Aorta (tissue), 5 donors: ENCODE data around the gene PACS1. TPM values are rescaled to one million over a fixed set of nuclear protein-coding genes. Genes with fewer than 3 reads are reported as not detected.

Experiments
- ATAC-seq: fragments of 200-7000 bp; cut with Tn5 transposase; one replicate; pipeline ENCODE4 v1.9.1; 2022; ENCODE audit warnings: moderate library complexity; ENCODE audit not compliant: low FRiP score
- DNase-seq, 2 donors: peaks; one replicate each; pipeline ENCODE4 v3.0.0-alpha.2; 2020
- H3K27ac ChIP-seq, 2 donors: one replicate each; pipeline ENCODE4 v1.5.1; 2013; ENCODE audit warnings: low read length in 2 of 2, mild to moderate bottlenecking in 2 of 2, moderate library complexity in 2 of 2, control low read depth in 1 of 2, inconsistent platforms in 1 of 2, low read depth in 1 of 2
- H3K27me3 ChIP-seq, 2 donors: one replicate each; pipeline ENCODE4 v1.6.1; 2013; ENCODE audit warnings: control low read depth in 1 of 2, low read length in 1 of 2, mild to moderate bottlenecking in 1 of 2, moderate library complexity in 1 of 2; ENCODE audit not compliant: insufficient read depth in 2 of 2, control insufficient read depth in 1 of 2
- H3K36me3 ChIP-seq, 2 donors: one replicate each; pipeline ENCODE4 v1.6.1; 2013; ENCODE audit warnings: control low read depth in 1 of 2, low read length in 1 of 2, mild to moderate bottlenecking in 1 of 2; ENCODE audit not compliant: insufficient read depth in 2 of 2, control insufficient read depth in 1 of 2
- H3K4me1 ChIP-seq, 2 donors: one replicate each; pipeline ENCODE4 v1.6.1; 2013; ENCODE audit warnings: low read length in 2 of 2, control low read depth in 1 of 2, mild to moderate bottlenecking in 1 of 2, moderate library complexity in 1 of 2; ENCODE audit not compliant: insufficient read depth in 2 of 2, control insufficient read depth in 1 of 2
- H3K4me3 ChIP-seq, 2 donors: one replicate each; pipeline ENCODE4 v1.5.1; 2013; ENCODE audit warnings: low read length in 2 of 2, control low read depth in 1 of 2, mild to moderate bottlenecking in 1 of 2
- H3K9me3 ChIP-seq: one replicate; pipeline ENCODE4 v1.6.1; 2013; ENCODE audit warnings: mild to moderate bottlenecking, low read length; ENCODE audit not compliant: control insufficient read depth
- WGBS, 2 donors: extraction: QIAGEN DNeasy Blood & Tissue Kit; methylation state at CpG; one replicate each; pipeline ENCODE4 v1.1.7; 2013; 5-methylcytosine and 5-hydroxymethylcytosine counted together
- intact Hi-C, 2 donors: fragments of 100-400 bp; cut with DNase I; formaldehyde crosslinking; loops; one replicate each; pipeline versions ENCODE4 v1.14.2 to v1.15.0; 2022
- polyA plus RNA-seq, 2 donors: library from polyadenylated mRNA; stranded (reverse); fragments of 200-250 nt; gene quantifications; one replicate each; pipeline ENCODE4 v1.2.3, GENCODE V29; 2013
- total RNA-seq, 2 donors: library from RNA; stranded (reverse); fragmentation: NEBNext Ultra II Directional; extraction: Animal tissue kit (Norgen Biotek cat#: 25700); gene quantifications; one replicate each; pipeline ENCODE4 v1.2.1, GENCODE V29; 2021
- donor health status: healthy with polysubstance abuse.
- donor health status: Bipolar disorder and iron deficiency.
- donor health status: DM: no; HTN: no; CAD: no.
- donor health status: DM: no; HTN: no; CAD: no.
- donor health status: DM: yes; HTN: yes; CAD: no.

Gene PACS1
- total and polyA plus RNA-seq, 4 donors: 16.2 to 119 (median 59.1) TPM

DNA sequence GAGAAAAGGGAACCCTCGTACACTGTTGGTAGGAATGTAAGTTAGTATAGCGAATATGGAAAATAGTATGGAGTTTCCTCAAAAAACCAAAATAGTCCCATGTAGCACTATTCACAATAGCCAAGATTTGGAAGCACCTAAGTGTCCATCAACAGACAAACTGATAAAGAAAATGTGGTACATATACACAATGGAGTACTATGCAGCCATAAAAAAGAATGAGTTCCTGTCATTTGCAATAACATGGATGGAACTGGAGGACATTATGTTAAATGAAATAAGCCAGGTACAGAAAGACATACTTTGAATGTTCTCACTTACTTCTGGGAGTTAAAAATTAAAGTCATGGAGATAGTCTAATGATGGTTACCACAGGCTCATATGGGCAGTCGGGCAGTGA lies 134.3 kb downstream of the PACS1 start:
- H3K4me1 ChIP-seq: no peaks in the 10 kb centered on the region
- intact Hi-C loops: no loop called here
- H3K27me3 ChIP-seq: no peaks in the 10 kb centered on the region
- WGBS, 2 donors: 97 to 99% methylated on average over 3 of the region's 3 CpGs
- ATAC-seq (no peak), DNase-seq (no peak)
- no peak overlapping the region for H3K4me3 ChIP-seq
- H3K27ac ChIP-seq: no peak overlapping the region
- H3K9me3 ChIP-seq: no peaks in the 10 kb centered on the region
- no peaks in the 10 kb centered on the region for H3K36me3 ChIP-seq

DNA sequence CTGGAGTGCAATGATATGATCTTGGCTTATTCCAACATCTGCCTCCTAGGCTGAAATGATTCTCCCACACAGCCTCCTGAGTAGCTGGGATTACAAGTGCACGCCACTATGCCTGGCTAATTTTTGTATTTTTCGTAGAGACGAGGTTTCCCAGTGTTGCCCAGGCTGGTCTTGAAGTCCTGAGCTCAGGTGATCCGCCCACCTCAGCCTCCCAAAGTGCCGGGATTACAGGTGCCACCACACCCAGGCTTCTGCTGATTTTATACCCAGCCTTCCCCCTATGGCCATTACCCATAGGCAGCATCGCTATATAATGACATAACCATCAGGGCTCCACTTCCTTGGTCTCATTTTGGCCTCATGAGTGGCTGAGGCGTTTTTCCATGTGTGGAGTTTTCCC lies 137.7 kb downstream of the PACS1 start:
- Histone ChIP-seq H3K4me1 (no peaks in the 10 kb centered on the region), H3K36me3 (no peaks in the 10 kb centered on the region), H3K27me3 (no peaks in the 10 kb centered on the region), H3K9me3 (no peaks in the 10 kb centered on the region), H3K27ac (no peak overlapping the region), H3K4me3 (no peak overlapping the region)
- DNase-seq (no peak), ATAC-seq (no peak)
- intact Hi-C loops: no loop called here
- 89 to 93% methylated on average over 7 of the region's 7 CpGs for WGBS, 2 donors

DNA sequence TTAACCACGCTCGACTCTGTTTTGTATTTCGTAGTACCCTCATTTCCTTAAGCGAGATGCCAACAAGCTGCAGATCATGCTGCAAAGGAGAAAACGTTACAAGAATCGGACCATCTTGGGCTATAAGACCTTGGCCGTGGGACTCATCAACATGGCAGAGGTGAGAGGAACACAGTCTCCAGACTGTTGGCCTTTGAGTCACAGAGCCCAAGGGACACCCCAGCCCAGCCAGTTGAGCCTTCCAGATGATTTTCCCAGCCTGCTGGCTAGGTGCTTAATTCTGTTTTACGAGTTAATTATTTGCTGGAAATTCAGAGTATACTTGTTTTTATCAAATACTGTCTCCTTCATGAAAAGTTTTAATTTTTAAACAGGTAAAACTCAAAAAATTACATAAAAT lies 141.0 kb downstream of the PACS1 start:
- Histone ChIP-seq H3K36me3 (peaks cover 0 to 2% of the 10 kb centered on the region in 2 donors), H3K27ac (no peak overlapping the region), H3K9me3 (no peaks in the 10 kb centered on the region), H3K4me3 (no peak overlapping the region), H3K4me1 (no peaks in the 10 kb centered on the region), H3K27me3 (no peaks in the 10 kb centered on the region)
- 93 to 94% methylated on average over 8 of the region's 8 CpGs for WGBS, 2 donors
- ATAC-seq (no peak), DNase-seq (no peak)
- intact Hi-C loops: no loop called here

DNA sequence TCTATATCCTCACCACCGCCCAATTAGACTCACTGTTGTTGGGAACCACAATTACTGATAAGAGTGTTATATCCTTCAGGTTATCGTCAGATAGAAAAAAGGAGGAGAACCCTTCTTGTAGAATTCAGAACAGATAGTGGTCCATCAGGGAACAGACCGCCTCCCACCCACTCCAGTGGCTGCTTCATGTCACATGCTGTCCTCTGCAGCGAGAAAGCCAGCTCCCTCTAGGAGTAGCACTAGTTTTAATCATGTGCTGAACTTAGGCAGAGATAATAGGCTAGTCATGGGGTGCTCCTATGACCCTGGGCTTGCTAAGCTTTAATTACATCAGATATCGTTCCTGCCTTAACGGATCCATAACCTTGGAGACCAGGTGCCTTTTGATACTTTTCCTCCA lies 146.8 kb downstream of the PACS1 start:
- no peak for ATAC-seq
- intact Hi-C loops: no loop called here
- Histone ChIP-seq H3K9me3 (no peaks in the 10 kb centered on the region), H3K27me3 (no peaks in the 10 kb centered on the region), H3K4me3 (no peak overlapping the region), H3K27ac (no peak overlapping the region), H3K36me3 (peaks cover 0 to 10% of the 10 kb centered on the region in 2 donors), H3K4me1 (no peaks in the 10 kb centered on the region)
- WGBS, 2 donors: 93 to 96% methylated on average over 6 of the region's 6 CpGs
- peak in 1 of 2 donors; percentile 38 for DNase-seq

DNA sequence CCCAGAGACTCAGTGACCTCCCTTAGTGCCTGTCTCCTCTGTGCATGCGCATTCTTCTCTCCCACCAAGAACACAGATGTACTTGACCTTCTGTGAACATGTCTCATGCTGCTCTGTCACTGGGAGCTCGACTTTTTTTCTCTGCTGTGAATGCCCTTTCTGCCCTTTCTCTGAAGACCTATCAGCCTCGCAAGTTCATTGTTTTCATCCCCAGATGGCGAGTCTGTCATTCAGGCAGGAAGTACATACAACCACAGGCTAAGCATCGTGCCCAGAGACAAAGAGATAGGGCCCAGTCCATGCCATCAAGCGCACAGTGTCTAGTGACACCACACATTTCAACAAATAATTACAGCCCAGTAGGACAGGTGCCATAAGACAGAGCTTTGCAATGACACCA lies 148.0 kb downstream of the PACS1 start:
- intact Hi-C loops: no loop called here
- no peaks in the 10 kb centered on the region for H3K27me3 ChIP-seq
- peaks cover 0 to 10% of the 10 kb centered on the region in 2 donors for H3K36me3 ChIP-seq
- ATAC-seq (no peak), DNase-seq (peak in 1 of 2 donors; percentile 9)
- H3K4me1 ChIP-seq: no peaks in the 10 kb centered on the region
- no peak overlapping the region for H3K27ac ChIP-seq
- 90 to 92% methylated on average over 6 of the region's 6 CpGs for WGBS, 2 donors
- H3K4me3 ChIP-seq: no peak overlapping the region
- H3K9me3 ChIP-seq: no peaks in the 10 kb centered on the region

DNA sequence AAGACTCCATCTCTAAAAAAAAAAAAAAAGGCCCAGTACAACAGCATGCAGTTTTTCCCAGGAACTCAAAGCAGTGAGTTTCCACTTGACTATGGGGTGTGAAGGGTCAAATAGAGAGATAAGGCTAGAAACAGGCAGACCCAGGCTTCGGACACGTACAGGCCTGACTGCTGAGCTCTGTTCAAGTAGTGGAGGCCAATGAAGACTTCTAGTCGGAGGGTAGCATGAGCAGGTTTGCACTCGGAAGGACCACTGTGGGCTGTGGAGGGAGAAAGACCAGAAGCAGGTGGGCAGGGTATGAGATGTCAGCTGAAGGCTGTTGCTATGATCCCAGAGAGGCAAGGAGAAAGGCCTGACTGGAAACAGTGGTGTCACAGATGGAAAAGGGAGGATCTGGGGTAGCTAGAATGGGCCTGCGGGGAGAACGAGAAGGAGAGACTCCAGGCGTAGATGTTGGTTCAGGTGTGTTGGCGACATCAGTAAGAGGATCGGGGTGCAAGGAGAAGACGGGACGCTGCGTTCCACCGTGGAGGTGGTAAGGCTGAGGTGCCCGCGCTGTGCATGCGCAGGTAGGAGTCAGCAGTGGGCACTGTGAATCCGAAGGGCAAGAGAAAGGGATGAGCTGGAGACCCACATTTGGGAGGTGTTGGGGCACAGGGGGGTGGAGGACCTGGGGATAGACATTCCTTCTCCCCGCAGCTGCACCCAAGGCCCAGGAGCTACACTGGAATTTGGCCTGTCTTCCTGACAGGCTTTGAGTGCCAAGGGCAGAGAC lies 149.0 kb downstream of the PACS1 start:
- no peak overlapping the region for H3K4me3 ChIP-seq
- H3K27me3 ChIP-seq: no peaks in the 10 kb centered on the region
- H3K4me1 ChIP-seq: no peaks in the 10 kb centered on the region
- no peaks in the 10 kb centered on the region for H3K9me3 ChIP-seq
- ATAC-seq: no peak
- intact Hi-C loops: no loop called here
- WGBS, 2 donors: 93 to 95% methylated on average over 18 of the region's 18 CpGs
- no peak overlapping the region for H3K27ac ChIP-seq
- H3K36me3 ChIP-seq: peaks cover 0 to 10% of the 10 kb centered on the region in 2 donors
- peak in 1 of 2 donors; percentile 63 for DNase-seq

DNA sequence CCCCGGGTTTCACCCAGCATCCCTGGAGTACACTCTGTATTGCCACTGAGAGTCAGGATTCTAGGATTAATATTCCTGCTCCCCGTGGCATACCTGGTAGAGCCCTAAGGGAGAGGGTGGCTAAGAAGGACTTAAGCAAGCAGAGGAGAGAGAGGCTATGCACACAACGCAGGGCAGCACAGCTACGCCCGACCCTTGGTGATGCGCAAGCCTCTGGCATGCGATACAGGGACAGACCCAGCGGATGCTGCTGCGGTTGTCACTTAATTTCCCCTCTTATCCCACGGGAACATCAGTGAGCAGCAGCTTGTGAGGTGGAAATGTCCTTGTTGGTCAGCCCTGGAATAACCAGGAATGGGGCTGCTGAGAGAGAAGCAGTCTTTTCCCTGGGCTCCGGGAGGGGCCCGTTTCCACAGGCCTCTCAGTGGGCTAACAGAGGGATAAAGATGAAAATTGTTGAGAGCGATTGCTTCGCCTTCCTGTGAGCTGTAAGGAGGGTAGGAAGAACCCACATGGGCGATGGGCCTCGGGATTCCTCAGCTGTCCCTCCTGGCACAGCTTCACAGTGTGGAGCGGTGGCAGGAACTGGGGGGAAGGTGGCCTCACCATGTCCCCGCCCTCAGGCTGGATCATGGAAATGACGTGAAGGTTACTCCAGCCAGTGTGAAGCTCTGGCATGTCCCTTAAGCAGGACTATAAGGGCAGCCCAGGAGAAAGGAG lies 149.9 kb downstream of the PACS1 start:
- intact Hi-C loops: no loop called here
- DNase-seq: peak; percentile 33 to 47
- peaks cover 0 to 12% of the 10 kb centered on the region in 2 donors for H3K36me3 ChIP-seq

DNA sequence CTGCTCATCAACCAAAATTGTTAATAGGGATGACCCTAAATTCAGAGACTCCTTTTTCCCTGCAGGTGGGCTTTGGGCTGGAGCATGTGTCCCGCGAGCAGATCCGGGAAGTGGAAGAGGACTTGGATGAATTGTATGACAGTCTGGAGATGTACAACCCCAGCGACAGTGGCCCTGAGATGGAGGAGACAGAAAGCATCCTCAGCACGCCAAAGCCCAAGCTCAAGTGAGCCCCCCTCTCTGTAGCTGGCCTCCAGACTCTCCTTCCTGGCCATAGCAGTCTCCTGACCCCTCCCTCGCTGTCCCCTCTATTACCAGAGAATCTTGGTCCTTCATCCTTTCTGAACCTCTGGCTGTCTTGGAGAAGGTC lies 150.5 kb downstream of the PACS1 start:
- H3K36me3 ChIP-seq: peaks cover 0 to 12% of the 10 kb centered on the region in 2 donors
- 91 to 93% methylated on average over 6 of the region's 6 CpGs for WGBS, 2 donors

More for the DNA sequence above, 149.9 kb downstream of the PACS1 start:
- H3K27me3 ChIP-seq: no peaks in the 10 kb centered on the region
- no peak overlapping the region for H3K4me3 ChIP-seq
- H3K27ac ChIP-seq: no peak overlapping the region
- no peak for ATAC-seq
- WGBS, 2 donors: 91 to 93% methylated on average over 19 of the region's 19 CpGs
- H3K9me3 ChIP-seq: no peaks in the 10 kb centered on the region
- no peaks in the 10 kb centered on the region for H3K4me1 ChIP-seq

DNA sequence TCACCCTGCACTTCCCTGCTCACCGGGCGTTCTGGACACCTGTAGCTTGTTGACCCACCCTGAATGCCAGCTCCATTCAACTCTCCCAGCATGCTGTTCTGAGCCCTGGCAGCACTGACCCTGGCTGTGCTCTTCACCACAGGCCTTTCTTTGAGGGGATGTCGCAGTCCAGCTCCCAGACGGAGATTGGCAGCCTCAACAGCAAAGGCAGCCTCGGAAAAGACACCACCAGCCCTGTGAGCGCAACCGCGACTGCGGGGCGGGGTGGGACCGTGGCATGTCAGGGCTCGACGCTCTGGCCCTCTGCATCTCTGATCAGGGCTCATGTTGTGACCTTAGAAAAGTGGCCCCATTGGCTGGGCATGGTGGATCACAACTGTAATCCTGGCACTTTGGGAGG lies 150.9 kb downstream of the PACS1 start:
- H3K27ac ChIP-seq: no peak overlapping the region
- H3K9me3 ChIP-seq: no peaks in the 10 kb centered on the region
- H3K36me3 ChIP-seq: peaks cover 0 to 11% of the 10 kb centered on the region in 2 donors
- H3K27me3 ChIP-seq: no peaks in the 10 kb centered on the region
- H3K4me1 ChIP-seq: no peaks in the 10 kb centered on the region
- intact Hi-C loops: no loop called here
- DNase-seq (peak; percentile 26 to 55), ATAC-seq (no peak)
- H3K4me3 ChIP-seq: no peak overlapping the region
- WGBS, 2 donors: 87 to 91% methylated on average over 13 of the region's 13 CpGs

More for the DNA sequence above, 150.5 kb downstream of the PACS1 start:
- Histone ChIP-seq H3K4me3 (no peak overlapping the region), H3K27ac (no peak overlapping the region), H3K9me3 (no peaks in the 10 kb centered on the region), H3K27me3 (no peaks in the 10 kb centered on the region), H3K4me1 (no peaks in the 10 kb centered on the region)
- DNase-seq (peak in 1 of 2 donors; percentile 20), ATAC-seq (no peak)
- intact Hi-C loops: no loop called here
